ENCODE measurements around the gene NEURL1. TPM values are rescaled to one million over a fixed set of nuclear protein-coding genes. Genes with fewer than 3 reads are reported as not detected.

The NEURL1 gene
- under 1 TPM; 0.16 to 0.18 TPM for total RNA-seq
- 1 to 10 TPM in 1 of 2 donors, under 1 TPM in 1; 0.51 to 2.8 TPM for polyA plus RNA-seq
- long read RNA-seq, donor 1, partial matches to known transcripts = 0 of 10 reads
- long read RNA-seq, donor 1, other reads (novel, unspliced or antisense) = 10 of 10 reads
- long read RNA-seq, donor 2, partial matches to known transcripts = 0 of 10 reads
- long read RNA-seq, donor 2, other reads (novel, unspliced or antisense) = 10 of 10 reads

GRCh38 chr10:103493362-103493915 is at the start of gene NEURL1:
Gene NEURL1 (plus strand): TSS chr10:103493705. CDS start chr10:103494388, 683 bp downstream.
- ATAC-seq (ENCODE audit: low FRiP score) (no peak), DNase-seq (no peak)
- 3 to 4% methylated on average over 58 to 65 of the region's 65 CpGs for WGBS, 2 donors
- no peaks in the 10 kb centered on the region for H3K27me3 ChIP-seq (ENCODE audit: control insufficient read depth in 1 of 2, insufficient read depth in 2 of 2, low read length in 1 of 2)
- intact Hi-C loops (cut with DNase I) = no loop called here
- H3K4me1 ChIP-seq (ENCODE audit: control insufficient read depth in 1 of 2, insufficient read depth in 2 of 2, low read length in 2 of 2) = no peaks in the 10 kb centered on the region
- no peak within 1 kb of the TSS for H3K27ac ChIP-seq (ENCODE audit: low read depth in 1 of 2, low read length in 2 of 2)
- no peaks in the 10 kb centered on the region for H3K9me3 ChIP-seq (ENCODE audit: control insufficient read depth, low read length)
- H3K36me3 ChIP-seq (ENCODE audit: control insufficient read depth in 1 of 2, insufficient read depth in 2 of 2, low read length in 1 of 2) = no peaks in the 10 kb centered on the region
- H3K4me3 ChIP-seq (ENCODE audit: low read length in 2 of 2) = peak within 1 kb of the TSS; percentile 36 to 65

GRCh38 chr10:103444478-103444877 is 49.0 kb upstream of the NEURL1 start:
- Histone ChIP-seq H3K36me3 (ENCODE audit: control insufficient read depth in 1 of 2, insufficient read depth in 2 of 2, low read length in 1 of 2) (peaks cover 0 to 3% of the 10 kb centered on the region in 2 donors), H3K9me3 (ENCODE audit: control insufficient read depth, low read length) (no peaks in the 10 kb centered on the region), H3K4me1 (ENCODE audit: control insufficient read depth in 1 of 2, insufficient read depth in 2 of 2, low read length in 2 of 2) (peaks cover 2 to 5% of the 10 kb centered on the region in 2 donors), H3K27ac (ENCODE audit: low read depth in 1 of 2, low read length in 2 of 2) (peak overlapping the region in 1 of 2 donors; percentile 38), H3K4me3 (ENCODE audit: low read length in 2 of 2) (no peak overlapping the region), H3K27me3 (ENCODE audit: control insufficient read depth in 1 of 2, insufficient read depth in 2 of 2, low read length in 1 of 2) (no peaks in the 10 kb centered on the region)
- no peak for ATAC-seq (ENCODE audit: low FRiP score)
- intact Hi-C loops (cut with DNase I) = no loop called here
- 63 to 66% methylated on average over 10 of the region's 10 CpGs for WGBS, 2 donors
- no peak for DNase-seq

GRCh38 chr10:103445366-103445765 is 48.1 kb upstream of the NEURL1 start:
- H3K27me3 ChIP-seq (ENCODE audit: control insufficient read depth in 1 of 2, insufficient read depth in 2 of 2, low read length in 1 of 2) = no peaks in the 10 kb centered on the region
- H3K4me3 ChIP-seq (ENCODE audit: low read length in 2 of 2) = no peak overlapping the region
- H3K36me3 ChIP-seq (ENCODE audit: control insufficient read depth in 1 of 2, insufficient read depth in 2 of 2, low read length in 1 of 2) = peaks cover 0 to 3% of the 10 kb centered on the region in 2 donors
- intact Hi-C loops (cut with DNase I) = no loop called here
- peaks cover 2 to 5% of the 10 kb centered on the region in 2 donors for H3K4me1 ChIP-seq (ENCODE audit: control insufficient read depth in 1 of 2, insufficient read depth in 2 of 2, low read length in 2 of 2)
- H3K9me3 ChIP-seq (ENCODE audit: control insufficient read depth, low read length) = no peaks in the 10 kb centered on the region
- WGBS, 2 donors = 40 to 42% methylated on average over 9 of the region's 9 CpGs
- ATAC-seq (ENCODE audit: low FRiP score) (no peak), DNase-seq (no peak)
- peak overlapping the region; percentile 78 to 94 for H3K27ac ChIP-seq (ENCODE audit: low read depth in 1 of 2, low read length in 2 of 2)

- Histone ChIP-seq H3K4me1 (ENCODE audit: control insufficient read depth in 1 of 2, insufficient read depth in 2 of 2, low read length in 2 of 2) (peaks cover 2 to 5% of the 10 kb centered on the region in 2 donors), H3K9me3 (ENCODE audit: control insufficient read depth, low read length) (no peaks in the 10 kb centered on the region), H3K36me3 (ENCODE audit: control insufficient read depth in 1 of 2, insufficient read depth in 2 of 2, low read length in 1 of 2) (peaks cover 0 to 3% of the 10 kb centered on the region in 2 donors), H3K4me3 (ENCODE audit: low read length in 2 of 2) (no peak overlapping the region), H3K27ac (ENCODE audit: low read depth in 1 of 2, low read length in 2 of 2) (peak overlapping the region; percentile 78 to 94), H3K27me3 (ENCODE audit: control insufficient read depth in 1 of 2, insufficient read depth in 2 of 2, low read length in 1 of 2) (no peaks in the 10 kb centered on the region)
- ATAC-seq (ENCODE audit: low FRiP score) (peak; percentile 85), DNase-seq (peak; percentile 90 to 91)
- intact Hi-C loops (cut with DNase I) = no loop called here
- WGBS, 2 donors = 10 to 11% methylated on average over 12 of the region's 12 CpGs
These were observed 47.5 kb upstream of the NEURL1 start for GRCh38 chr10:103445767-103446567.

- Histone ChIP-seq H3K36me3 (ENCODE audit: control insufficient read depth in 1 of 2, insufficient read depth in 2 of 2, low read length in 1 of 2) (peaks cover 0 to 3% of the 10 kb centered on the region in 2 donors), H3K9me3 (ENCODE audit: control insufficient read depth, low read length) (no peaks in the 10 kb centered on the region), H3K4me3 (ENCODE audit: low read length in 2 of 2) (no peak overlapping the region), H3K27me3 (ENCODE audit: control insufficient read depth in 1 of 2, insufficient read depth in 2 of 2, low read length in 1 of 2) (no peaks in the 10 kb centered on the region), H3K27ac (ENCODE audit: low read depth in 1 of 2, low read length in 2 of 2) (no peak overlapping the region), H3K4me1 (ENCODE audit: control insufficient read depth in 1 of 2, insufficient read depth in 2 of 2, low read length in 2 of 2) (peaks cover 2 to 5% of the 10 kb centered on the region in 2 donors)
- DNase-seq (no peak), ATAC-seq (ENCODE audit: low FRiP score) (no peak)
- 96% methylated on average over 23 of the region's 23 CpGs for WGBS, 2 donors
- intact Hi-C loops (cut with DNase I) = no loop called here
These were observed 46.3 kb upstream of the NEURL1 start for GRCh38 chr10:103447187-103447586.

- DNase-seq (peak; percentile 81 to 86), ATAC-seq (ENCODE audit: low FRiP score) (no peak)
- Histone ChIP-seq H3K4me1 (ENCODE audit: control insufficient read depth in 1 of 2, insufficient read depth in 2 of 2, low read length in 2 of 2) (peaks cover 2 to 5% of the 10 kb centered on the region in 2 donors), H3K27ac (ENCODE audit: low read depth in 1 of 2, low read length in 2 of 2) (peak overlapping the region in 1 of 2 donors; percentile 17), H3K4me3 (ENCODE audit: low read length in 2 of 2) (no peak overlapping the region), H3K27me3 (ENCODE audit: control insufficient read depth in 1 of 2, insufficient read depth in 2 of 2, low read length in 1 of 2) (no peaks in the 10 kb centered on the region), H3K36me3 (ENCODE audit: control insufficient read depth in 1 of 2, insufficient read depth in 2 of 2, low read length in 1 of 2) (peaks cover 0 to 3% of the 10 kb centered on the region in 2 donors), H3K9me3 (ENCODE audit: control insufficient read depth, low read length) (no peaks in the 10 kb centered on the region)
- intact Hi-C loops (cut with DNase I) = no loop called here
- 0 to 3% methylated on average over 1 of the region's 1 CpG for WGBS, 2 donors
These were observed 44.8 kb upstream of the NEURL1 start for GRCh38 chr10:103448746-103449145.

- no peaks in the 10 kb centered on the region for H3K27me3 ChIP-seq (ENCODE audit: control insufficient read depth in 1 of 2, insufficient read depth in 2 of 2, low read length in 1 of 2)
- 82 to 86% methylated on average over 34 of the region's 34 CpGs for WGBS, 2 donors
- DNase-seq (peak in 1 of 2 donors; percentile 40), ATAC-seq (ENCODE audit: low FRiP score) (no peak)
- intact Hi-C loops (cut with DNase I) = no loop called here
- no peak overlapping the region for H3K4me3 ChIP-seq (ENCODE audit: low read length in 2 of 2)
- H3K4me1 ChIP-seq (ENCODE audit: control insufficient read depth in 1 of 2, insufficient read depth in 2 of 2, low read length in 2 of 2) = peaks cover 2 to 5% of the 10 kb centered on the region in 2 donors
- no peak overlapping the region for H3K27ac ChIP-seq (ENCODE audit: low read depth in 1 of 2, low read length in 2 of 2)
- peaks cover 0 to 3% of the 10 kb centered on the region in 2 donors for H3K36me3 ChIP-seq (ENCODE audit: control insufficient read depth in 1 of 2, insufficient read depth in 2 of 2, low read length in 1 of 2)
- H3K9me3 ChIP-seq (ENCODE audit: control insufficient read depth, low read length) = no peaks in the 10 kb centered on the region
These were observed 44.0 kb upstream of the NEURL1 start for GRCh38 chr10:103449208-103450144.

- no peaks in the 10 kb centered on the region for H3K9me3 ChIP-seq (ENCODE audit: control insufficient read depth, low read length)
- DNase-seq = no peak
- intact Hi-C loops (cut with DNase I) = no loop called here
- H3K4me3 ChIP-seq (ENCODE audit: low read length in 2 of 2) = peak overlapping the region; percentile 83 to 86
- H3K4me1 ChIP-seq (ENCODE audit: control insufficient read depth in 1 of 2, insufficient read depth in 2 of 2, low read length in 2 of 2) = peaks cover 2 to 5% of the 10 kb centered on the region in 2 donors
- no peak for ATAC-seq (ENCODE audit: low FRiP score)
- 61 to 68% methylated on average over 12 of the region's 12 CpGs for WGBS, 2 donors
- peaks cover 0 to 3% of the 10 kb centered on the region in 2 donors for H3K36me3 ChIP-seq (ENCODE audit: control insufficient read depth in 1 of 2, insufficient read depth in 2 of 2, low read length in 1 of 2)
- H3K27me3 ChIP-seq (ENCODE audit: control insufficient read depth in 1 of 2, insufficient read depth in 2 of 2, low read length in 1 of 2) = no peaks in the 10 kb centered on the region
- peak overlapping the region in 1 of 2 donors; percentile 70 for H3K27ac ChIP-seq (ENCODE audit: low read depth in 1 of 2, low read length in 2 of 2)
These were observed 43.3 kb upstream of the NEURL1 start for GRCh38 chr10:103450201-103450695.
